IMR-90 (cell line): ENCODE data around the gene EGFR. TPM values are rescaled to one million over a fixed set of nuclear protein-coding genes. Genes with fewer than 3 reads are reported as not detected.

Experiments
- ATAC-seq: fragments of 200-7000 bp; cut with Tn5 transposase; 2 replicates; pipeline ENCODE4 v1.9.1; 2020; ENCODE audit warnings: low read depth, mild to moderate bottlenecking, moderate library complexity
- BruUV-seq: library from RNA; stranded (reverse); fragments of 400-500 nt; replicated peaks from 2 replicates; lab custom pipeline; 2021; lab: Mats Ljungman, UMichigan
- CTCF ChIA-PET: fragments of 300-600 bp; formaldehyde crosslinking; extraction: SDS; loops from one replicate; lab custom pipeline; 2021; ENCODE audit warnings: antibody characterized with exemption; lab: Yijun Ruan, JAX
- POLR2A ChIA-PET: fragments of 300-600 bp; sonication (Branson Sonifier 250); formaldehyde crosslinking; loops from one replicate; lab custom pipeline; 2022; ENCODE audit warnings: antibody characterized with exemption; ENCODE audit not compliant: unreplicated experiment; lab: Charles Lee
- DNase-seq: peaks from one replicate; pipeline ENCODE4 v3.0.0; 2013
- H2AFZ ChIP-seq: replicated peaks from 2 replicates; pipeline ENCODE3; 2013; ENCODE audit warnings: low read length, mild to moderate bottlenecking; ENCODE audit not compliant: poor library complexity
- H2AK5ac ChIP-seq: 2 replicates; pipeline ENCODE4 v1.6.1; 2013; ENCODE audit warnings: low read depth, low read length, inconsistent platforms
- H2AK9ac ChIP-seq: replicated peaks from 2 replicates; pipeline ENCODE3; 2013; ENCODE audit warnings: mild to moderate bottlenecking, low read depth, low read length, moderate library complexity; ENCODE audit not compliant: poor library complexity
- H2BK120ac ChIP-seq: 2 replicates; pipeline ENCODE4 v1.6.1; 2013; ENCODE audit warnings: low read depth, low read length, inconsistent platforms
- H2BK15ac ChIP-seq: 3 replicates; pipeline ENCODE4 v1.6.1; 2013; ENCODE audit warnings: low read depth, low read length, inconsistent platforms
- H2BK20ac ChIP-seq: 2 replicates; pipeline ENCODE4 v1.6.1; 2013; ENCODE audit warnings: low read depth, mild to moderate bottlenecking, inconsistent platforms, low read length, moderate library complexity
- H2BK5ac ChIP-seq: 2 replicates; pipeline ENCODE4 v1.6.1; 2013; ENCODE audit warnings: mild to moderate bottlenecking, low read depth, low read length, inconsistent platforms; ENCODE audit not compliant: poor library complexity, severe bottlenecking
- H3K14ac ChIP-seq: replicated peaks from 2 replicates; pipeline ENCODE4 v1.6.1; 2013; ENCODE audit warnings: low read depth, low read length, inconsistent platforms
- H3K18ac ChIP-seq: 2 replicates; pipeline ENCODE4 v1.6.1; 2013; ENCODE audit warnings: low read depth, low read length, control low read depth
- H3K23ac ChIP-seq: 2 replicates; pipeline ENCODE4 v1.6.1; 2013; ENCODE audit warnings: low read depth, low read length, inconsistent platforms
- H3K27ac ChIP-seq: 2 replicates; pipeline ENCODE4 v1.5.1; 2013; ENCODE audit warnings: mild to moderate bottlenecking, control low read depth, low read length; ENCODE audit not compliant: insufficient read depth
- H3K27me3 ChIP-seq: 2 replicates; pipeline ENCODE4 v1.6.1; 2013; ENCODE audit warnings: low read length; ENCODE audit not compliant: control insufficient read depth, insufficient read depth
- H3K36me3 ChIP-seq: 2 replicates; pipeline ENCODE4 v1.6.1; 2013; ENCODE audit warnings: low read length, mixed read lengths; ENCODE audit not compliant: control insufficient read depth, insufficient read depth
- H3K4ac ChIP-seq: 2 replicates; pipeline ENCODE4 v1.6.1; 2013; ENCODE audit warnings: low read depth, low read length, inconsistent platforms
- H3K4me1 ChIP-seq: 2 replicates; pipeline ENCODE4 v1.6.1; 2013; ENCODE audit warnings: low read length, mixed read lengths; ENCODE audit not compliant: control insufficient read depth, insufficient read depth
- H3K4me2 ChIP-seq: 2 replicates; pipeline ENCODE4 v1.6.1; 2013; ENCODE audit warnings: low read depth, mild to moderate bottlenecking, control low read depth, low read length, moderate library complexity
- H3K4me3 ChIP-seq: 2 replicates; pipeline ENCODE4 v1.5.1; 2013; ENCODE audit warnings: low read depth, mild to moderate bottlenecking, control low read depth, low read length, moderate library complexity; ENCODE audit not compliant: insufficient read depth
- H3K56ac ChIP-seq: 2 replicates; pipeline ENCODE4 v1.6.1; 2013; ENCODE audit warnings: low read length, inconsistent platforms; ENCODE audit not compliant: insufficient read depth; ENCODE audit errors: extremely low read depth
- H3K79me1 ChIP-seq, 2 experiments: 2 replicates each; pipeline ENCODE4 v1.6.1; 2013; ENCODE audit warnings: low read length in 2 of 2, inconsistent platforms in 1 of 2, low read depth in 1 of 2
- H3K9ac ChIP-seq: 2 replicates; pipeline ENCODE4 v1.6.1; 2013; ENCODE audit warnings: low read depth, low read length, control low read depth
- H3K9me1 ChIP-seq: 2 replicates; pipeline ENCODE4 v1.6.1; 2013; ENCODE audit warnings: low read length, inconsistent platforms; ENCODE audit not compliant: insufficient read depth
- H3K9me3 ChIP-seq: 2 replicates; pipeline ENCODE4 v1.6.1; 2013; ENCODE audit warnings: low read length; ENCODE audit not compliant: control insufficient read depth, insufficient read depth
- H4K20me1 ChIP-seq: 2 replicates; pipeline ENCODE4 v1.6.1; 2013; ENCODE audit warnings: low read length, inconsistent platforms; ENCODE audit not compliant: insufficient read depth
- H4K5ac ChIP-seq: 2 replicates; pipeline ENCODE4 v1.6.1; 2013; ENCODE audit warnings: mild to moderate bottlenecking, low read depth, low read length, control low read depth
- H4K8ac ChIP-seq, 2 experiments: 2 replicates each; pipeline ENCODE4 v1.6.1; 2013; ENCODE audit warnings: low read depth in 2 of 2, low read length in 2 of 2, control low read depth in 1 of 2, inconsistent platforms in 1 of 2
- H4K91ac ChIP-seq: 2 replicates; pipeline ENCODE4 v1.6.1; 2013; ENCODE audit warnings: low read depth, low read length, inconsistent platforms; ENCODE audit not compliant: insufficient read depth
- BHLHE40 ChIP-seq: fragments of 150-350 bp; IDR thresholded peaks from 2 replicates; pipeline ENCODE4 v1.6.1; 2016; ENCODE audit warnings: mild to moderate bottlenecking, low read depth, low read length
- CHD1 ChIP-seq: IDR thresholded peaks from 2 replicates; pipeline ENCODE4 v1.6.1; 2012; ENCODE audit warnings: low read depth, low read length, improper control_type of control experiment
- MXI1 ChIP-seq: IDR thresholded peaks from 2 replicates; pipeline ENCODE4 v1.6.1; 2012; ENCODE audit warnings: low read depth, mild to moderate bottlenecking, low read length, moderate library complexity, borderline replicate concordance
- NFE2L2 ChIP-seq: fragments of 150-350 bp; IDR thresholded peaks from 2 replicates; pipeline ENCODE4 v1.6.1; 2016; ENCODE audit warnings: low read depth, mild to moderate bottlenecking, low read length
- POLR2A ChIP-seq: IDR thresholded peaks from 2 replicates; pipeline ENCODE4 v1.6.1; 2012; ENCODE audit warnings: mild to moderate bottlenecking, low read depth, low read length
- RAD21 ChIP-seq: IDR thresholded peaks from 2 replicates; pipeline ENCODE4 v1.6.1; 2012; ENCODE audit warnings: low read length, improper control_type of control experiment
- SMC3 ChIP-seq: fragments of 150-350 bp; IDR thresholded peaks from 2 replicates; pipeline ENCODE4 v1.6.1; 2016; ENCODE audit warnings: low read depth, mild to moderate bottlenecking, antibody characterized with exemption, low read length, moderate library complexity
- WGBS, 2 experiments: methylation state at CpG; one replicate each; pipeline versions ENCODE4 v1.1.5 to v1.1.7; 2013; ENCODE audit warnings: missing lambda C conversion rate in 2 of 2; ENCODE audit not compliant: insufficient read length in 1 of 2; ENCODE audit errors: extremely low coverage in 2 of 2; 5-methylcytosine and 5-hydroxymethylcytosine counted together
- dilution Hi-C: fragments of 300-500 bp; cut with HindIII; formaldehyde crosslinking; loops from one replicate; pipeline ENCODE4 v1.14.3; 2018; ENCODE audit warnings: low sequenced_read_pairs; ENCODE audit not compliant: unreplicated experiment
- in situ Hi-C: fragments of 300-500 bp; cut with MboI; formaldehyde crosslinking; loops from 3 replicates; pipeline ENCODE4 v1.14.3; 2019; ENCODE audit warnings: low sequenced_read_pairs, inconsistent platforms, mixed read lengths
- intact Hi-C: fragments of 100-400 bp; cut with micrococcal nuclease; formaldehyde crosslinking; loops from 2 replicates; pipeline ENCODE4 v1.10.0; 2022
- polyA plus RNA-seq, 3 experiments: library from polyadenylated mRNA; depleted of rRNA; stranded (reverse); fragments of >200 nt; gene quantifications; 2 replicates each; pipeline ENCODE4 v1.2.3, GENCODE V29; 2012; ENCODE audit warnings: low replicate concordance in 1 of 3
- total RNA-seq: library from RNA; depleted of rRNA; stranded (reverse); fragments of >200 nt; gene quantifications from 2 replicates; pipeline ENCODE4 v1.2.3, GENCODE V29; 2012
- TF ChIP-seq, protein P1 (sequence below): conservative IDR thresholded peaks from 2 replicates; pipeline ENCODE4 v1.5.1; 2012; ENCODE audit warnings: mild to moderate bottlenecking, low read depth, low read length, improper control_type of control experiment
- TF ChIP-seq, protein P2 (sequence below): fragments of 150-350 bp; IDR thresholded peaks from 2 replicates; pipeline ENCODE4 v1.6.1; 2017; ENCODE audit warnings: mild to moderate bottlenecking, antibody characterized with exemption, low read length, low read depth
- TF ChIP-seq, protein P3 (sequence below): fragments of 150-350 bp; IDR thresholded peaks from 2 replicates; pipeline ENCODE4 v1.6.1; 2016; ENCODE audit warnings: low read depth, mild to moderate bottlenecking, low read length, moderate library complexity, borderline replicate concordance

The EGFR gene
- total and polyA plus RNA-seq, 2 of the 4 experiments (the other 2 are of a cell fraction) = 36.9 to 60.4 TPM

DNA sequence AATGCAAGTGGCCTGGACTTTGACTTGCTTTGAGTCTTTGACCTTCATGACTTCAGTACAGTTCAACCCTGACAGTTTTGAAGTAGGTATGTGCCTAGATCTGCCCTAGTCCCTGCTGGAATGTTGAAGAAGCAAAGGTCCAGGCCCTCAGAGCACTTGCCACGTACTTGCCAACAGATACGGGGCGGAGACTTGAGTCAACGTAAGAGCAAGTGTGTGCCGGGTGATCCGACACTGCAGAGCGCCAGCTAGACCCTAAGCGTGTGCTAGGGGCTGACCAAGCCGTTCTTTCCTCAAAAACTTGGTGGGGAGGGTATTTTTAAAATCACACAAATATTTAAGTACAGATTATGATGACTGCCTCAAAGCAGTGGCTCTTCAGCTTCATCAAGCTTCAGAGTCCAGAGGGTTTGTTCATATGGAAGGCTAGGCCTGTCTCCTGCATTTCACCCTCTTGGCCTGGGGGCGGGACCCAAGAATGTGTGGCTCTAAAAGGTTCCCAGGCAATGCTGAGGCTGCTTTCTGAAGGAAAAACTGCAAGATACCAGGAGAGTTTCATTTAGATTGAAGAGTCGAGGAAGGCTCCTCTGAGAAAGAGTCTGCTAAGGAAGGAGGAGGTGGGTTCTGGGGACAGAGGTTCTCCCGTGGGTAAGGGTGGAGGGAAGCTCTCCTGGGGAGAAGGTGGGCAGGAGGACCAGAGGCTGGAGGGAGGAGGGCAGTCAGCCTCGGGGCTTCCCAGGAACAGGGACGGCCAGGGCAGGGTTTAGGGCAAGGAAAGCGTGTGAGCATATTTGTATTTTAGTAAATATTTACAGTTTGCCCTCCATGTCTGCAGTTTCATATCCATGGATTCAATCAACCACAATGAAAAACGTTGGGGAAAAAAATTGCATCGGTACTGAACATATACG lies 160.3 kb downstream of the EGFR start (continued):
- no peak for TF ChIP-seq MXI1

DNA sequence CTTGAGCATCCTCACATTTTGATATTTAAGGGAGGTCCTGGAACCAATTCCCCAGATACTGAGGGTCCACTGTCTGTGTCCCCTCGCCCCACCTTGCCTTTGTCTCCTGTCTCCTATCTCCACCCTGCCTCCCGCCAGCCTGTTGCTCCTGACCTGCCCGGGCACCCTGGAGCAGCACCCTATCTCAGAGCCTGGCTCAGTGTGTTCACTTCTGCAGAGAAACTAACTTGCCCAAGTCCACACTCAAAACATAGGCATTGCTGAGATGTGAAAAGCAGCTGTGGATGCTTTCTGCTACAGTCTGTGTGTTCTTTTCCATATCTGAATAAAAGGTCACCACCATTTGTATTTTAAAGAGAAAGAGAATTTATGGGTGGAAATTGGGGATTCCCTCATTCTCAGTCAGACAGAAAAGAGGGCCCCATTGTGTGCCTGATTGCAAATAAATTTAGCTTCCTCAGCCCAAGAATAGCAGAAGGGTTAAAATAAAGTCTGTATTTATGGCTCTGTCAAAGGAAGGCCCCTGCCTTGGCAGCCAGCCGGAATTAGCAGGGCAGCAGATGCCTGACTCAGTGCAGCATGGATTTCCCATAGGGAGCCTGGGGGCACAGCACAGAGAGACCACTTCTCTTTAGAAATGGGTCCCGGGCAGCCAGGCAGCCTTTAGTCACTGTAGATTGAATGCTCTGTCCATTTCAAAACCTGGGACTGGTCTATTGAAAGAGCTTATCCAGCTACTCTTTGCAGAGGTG lies 161.3 kb downstream of the EGFR start:
- Histone ChIP-seq H3K4me3 (no peak overlapping the region), H2AK5ac (0 out of 2 replicates have a peak overlapping the region, but pooled peaks have one; percentile 7), H3K18ac (no peak overlapping the region), H3K27me3 (no peaks in the 10 kb centered on the region), H2AFZ (no peak overlapping the region), H3K79me1 (peaks cover 5 to 49% of the 10 kb centered on the region in 2 experiments; a peak in 3 of 4 replicates), H4K5ac (no peak overlapping the region), H2AK9ac (no peak overlapping the region), H3K4ac (no peak overlapping the region), H4K91ac (no peak overlapping the region), H3K14ac (no peak overlapping the region; the same call in 1 of the 2 replicates), H3K36me3 (peaks cover 65% of the 10 kb centered on the region), H4K20me1 (no peaks in the 10 kb centered on the region), H3K27ac (no peak overlapping the region), H2BK15ac (no peak overlapping the region), H3K23ac (no peak overlapping the region), H3K4me1 (peaks cover 21% of the 10 kb centered on the region), H3K9ac (no peak overlapping the region), H4K8ac (no peak overlapping the region), H3K56ac (no peak overlapping the region), H2BK20ac (no peak overlapping the region), H3K9me3 (no peaks in the 10 kb centered on the region), H2BK5ac (no peak overlapping the region), H3K4me2 (no peak overlapping the region), H2BK120ac (no peak overlapping the region), H3K9me1 (peaks cover 25% of the 10 kb centered on the region)
- no peak for DNase-seq
- POLR2A ChIA-PET = no interaction called here
- BruUV-seq = no TSS peak
- in situ Hi-C loops (no loop called here), intact Hi-C loops (no loop called here), dilution Hi-C loops (no loop called here)
- WGBS, 2 experiments = no CpG with 5 or more reads among the region's 5 CpGs
- ATAC-seq = no peak; the same call in 1 of the 2 replicates
- CTCF ChIA-PET = no interaction called here
- TF ChIP-seq NFE2L2 (no peak), BHLHE40 (no peak), SMC3 (no peak), RAD21 (no peak), MXI1 (no peak), POLR2A (no peak), CHD1 (no peak)
- TF ChIP-seq, protein P1, sequence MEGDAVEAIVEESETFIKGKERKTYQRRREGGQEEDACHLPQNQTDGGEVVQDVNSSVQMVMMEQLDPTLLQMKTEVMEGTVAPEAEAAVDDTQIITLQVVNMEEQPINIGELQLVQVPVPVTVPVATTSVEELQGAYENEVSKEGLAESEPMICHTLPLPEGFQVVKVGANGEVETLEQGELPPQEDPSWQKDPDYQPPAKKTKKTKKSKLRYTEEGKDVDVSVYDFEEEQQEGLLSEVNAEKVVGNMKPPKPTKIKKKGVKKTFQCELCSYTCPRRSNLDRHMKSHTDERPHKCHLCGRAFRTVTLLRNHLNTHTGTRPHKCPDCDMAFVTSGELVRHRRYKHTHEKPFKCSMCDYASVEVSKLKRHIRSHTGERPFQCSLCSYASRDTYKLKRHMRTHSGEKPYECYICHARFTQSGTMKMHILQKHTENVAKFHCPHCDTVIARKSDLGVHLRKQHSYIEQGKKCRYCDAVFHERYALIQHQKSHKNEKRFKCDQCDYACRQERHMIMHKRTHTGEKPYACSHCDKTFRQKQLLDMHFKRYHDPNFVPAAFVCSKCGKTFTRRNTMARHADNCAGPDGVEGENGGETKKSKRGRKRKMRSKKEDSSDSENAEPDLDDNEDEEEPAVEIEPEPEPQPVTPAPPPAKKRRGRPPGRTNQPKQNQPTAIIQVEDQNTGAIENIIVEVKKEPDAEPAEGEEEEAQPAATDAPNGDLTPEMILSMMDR = no peak
- TF ChIP-seq, protein P2, sequence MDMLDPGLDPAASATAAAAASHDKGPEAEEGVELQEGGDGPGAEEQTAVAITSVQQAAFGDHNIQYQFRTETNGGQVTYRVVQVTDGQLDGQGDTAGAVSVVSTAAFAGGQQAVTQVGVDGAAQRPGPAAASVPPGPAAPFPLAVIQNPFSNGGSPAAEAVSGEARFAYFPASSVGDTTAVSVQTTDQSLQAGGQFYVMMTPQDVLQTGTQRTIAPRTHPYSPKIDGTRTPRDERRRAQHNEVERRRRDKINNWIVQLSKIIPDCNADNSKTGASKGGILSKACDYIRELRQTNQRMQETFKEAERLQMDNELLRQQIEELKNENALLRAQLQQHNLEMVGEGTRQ = no peak
- TF ChIP-seq, protein P3, sequence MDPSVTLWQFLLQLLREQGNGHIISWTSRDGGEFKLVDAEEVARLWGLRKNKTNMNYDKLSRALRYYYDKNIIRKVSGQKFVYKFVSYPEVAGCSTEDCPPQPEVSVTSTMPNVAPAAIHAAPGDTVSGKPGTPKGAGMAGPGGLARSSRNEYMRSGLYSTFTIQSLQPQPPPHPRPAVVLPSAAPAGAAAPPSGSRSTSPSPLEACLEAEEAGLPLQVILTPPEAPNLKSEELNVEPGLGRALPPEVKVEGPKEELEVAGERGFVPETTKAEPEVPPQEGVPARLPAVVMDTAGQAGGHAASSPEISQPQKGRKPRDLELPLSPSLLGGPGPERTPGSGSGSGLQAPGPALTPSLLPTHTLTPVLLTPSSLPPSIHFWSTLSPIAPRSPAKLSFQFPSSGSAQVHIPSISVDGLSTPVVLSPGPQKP = no peak
